GM18867 (cell line): Measurements from ENCODE around the gene CPEB1.

Experiments
- ATAC-seq: cut with Tn5 transposase; IDR thresholded peaks from one replicate; pipeline ENCODE4 v1.9.1; 2021; ENCODE audit warnings: mild to moderate bottlenecking, moderate library complexity; ENCODE audit not compliant: unreplicated experiment

Gene CPEB1

GRCh38 chr15:82647045-82647834, at the start of gene CPEB1:
Gene CPEB1, minus strand, starts transcription at chr15:82647363. Its CDS starts 18,904 bp downstream, at chr15:82628459.
- ATAC-seq, result no peak

GRCh38 chr15:82692171-82692570, 45.0 kb upstream of the CPEB1 start:
- ATAC-seq, result no peak

- no peak for ATAC-seq
Measured at GRCh38 chr15:82689147-82689546, 42.0 kb upstream of the CPEB1 start.

DNA sequence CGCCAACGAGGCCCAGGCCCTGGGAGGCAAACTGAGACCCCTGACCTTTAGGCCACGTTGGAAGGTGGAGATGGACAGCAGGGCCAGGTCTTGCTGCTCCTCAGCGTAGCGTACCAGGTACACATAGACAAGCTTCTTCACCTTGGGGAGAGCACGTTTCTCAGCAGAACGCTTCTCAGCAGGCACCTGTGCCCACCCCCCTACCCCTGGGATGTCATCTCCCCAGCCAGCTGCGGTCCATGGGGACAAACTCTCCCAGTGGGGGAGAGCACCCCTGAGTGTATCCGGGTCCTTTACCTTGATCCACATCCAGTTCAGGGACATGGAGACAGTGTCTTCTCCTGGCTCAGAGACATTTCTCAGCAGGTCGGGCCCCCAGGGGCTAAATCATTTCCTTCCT, 41.5 kb upstream of the CPEB1 start:
- ATAC-seq, result no peak

- no peak for ATAC-seq
Measured at GRCh38 chr15:82681371-82681770, 34.2 kb upstream of the CPEB1 start.

GRCh38 chr15:82680200-82681102, 33.3 kb upstream of the CPEB1 start:
- ATAC-seq, result no peak

DNA sequence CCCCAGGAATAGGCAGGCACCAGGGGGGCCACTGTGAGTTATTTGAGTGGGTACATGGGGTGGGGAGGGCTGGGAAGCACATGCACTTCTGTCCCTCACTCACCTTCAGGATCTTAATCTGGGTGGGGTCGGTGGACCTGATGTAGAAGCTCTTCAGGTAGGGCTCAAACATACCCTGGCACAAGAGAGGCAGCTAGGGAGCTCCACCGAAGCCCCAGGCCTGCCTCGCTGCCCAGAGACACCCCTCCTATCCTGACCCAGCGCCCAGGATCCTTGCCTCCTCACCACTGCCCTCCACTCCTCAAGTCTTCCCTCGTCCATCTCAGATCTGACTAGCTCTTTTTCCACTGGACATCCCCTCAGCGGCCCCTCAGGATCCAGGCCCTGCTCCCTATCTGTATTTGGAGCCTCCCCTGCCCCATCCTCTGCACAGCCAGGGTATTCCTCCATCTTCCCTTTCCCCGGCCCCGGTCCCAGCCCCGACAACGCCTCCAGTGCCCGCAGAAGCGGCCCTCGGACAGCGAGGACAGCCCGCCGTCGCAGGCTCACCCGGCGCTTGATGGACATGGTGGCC, 32.5 kb upstream of the CPEB1 start:
- no peak for ATAC-seq

DNA sequence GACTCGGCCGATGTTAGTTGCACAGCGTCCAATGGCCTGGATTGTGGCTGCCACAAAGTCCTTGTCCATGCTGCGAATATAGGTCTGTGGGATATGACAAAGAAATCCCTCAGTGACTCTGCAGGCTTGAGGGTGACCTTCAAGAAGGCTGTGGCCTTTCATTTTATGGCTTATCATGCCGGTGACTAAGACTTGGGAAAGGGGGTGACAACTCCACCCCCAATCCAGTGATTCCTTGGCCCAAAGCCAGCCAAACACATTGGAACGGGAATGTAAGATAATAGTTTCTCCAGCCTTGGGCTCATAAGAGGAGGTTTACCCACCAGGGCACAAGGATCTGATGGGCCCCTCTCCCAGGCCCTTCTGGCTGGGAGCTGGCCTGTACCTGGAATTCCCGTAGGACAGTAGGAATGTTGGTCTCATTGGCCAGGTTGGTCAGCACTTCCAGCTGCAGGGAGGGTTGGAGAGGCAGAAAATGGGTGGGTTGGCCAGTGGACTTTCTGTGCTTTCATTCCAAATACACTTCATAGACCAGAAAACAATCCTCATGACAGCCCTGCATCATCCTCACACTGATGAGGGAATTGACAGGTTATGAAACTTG, 30.7 kb upstream of the CPEB1 start:
- no peak for ATAC-seq

- no peak for ATAC-seq
Measured at GRCh38 chr15:82674873-82675272, 27.7 kb upstream of the CPEB1 start.

GRCh38 chr15:82670699-82671098, 23.5 kb upstream of the CPEB1 start:
- ATAC-seq, result no peak

DNA sequence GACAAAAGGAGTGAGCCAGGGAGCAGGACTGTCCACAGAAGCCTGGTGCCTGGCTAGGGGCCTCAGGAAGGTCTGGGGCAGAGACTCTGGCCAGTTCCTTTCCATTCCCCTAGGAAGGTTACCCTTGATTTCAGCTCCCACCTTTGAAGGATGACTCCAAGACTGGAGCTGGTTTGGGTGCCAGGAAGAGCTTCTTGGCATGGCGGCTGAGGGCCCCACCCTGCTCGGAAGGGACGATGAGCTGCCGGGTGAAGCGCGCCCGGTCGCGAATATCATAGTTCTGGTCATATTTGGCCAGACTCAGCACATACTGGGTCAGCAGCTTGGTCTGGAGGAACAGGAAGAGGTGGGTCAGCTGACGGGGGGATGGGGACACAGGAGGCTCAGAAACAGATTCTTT, 19.4 kb upstream of the CPEB1 start:
- no peak for ATAC-seq

- ATAC-seq, result no peak
Measured at GRCh38 chr15:82664021-82664420, 16.9 kb upstream of the CPEB1 start.

GRCh38 chr15:82663186-82663600, 16.0 kb upstream of the CPEB1 start:
- ATAC-seq, result no peak

DNA sequence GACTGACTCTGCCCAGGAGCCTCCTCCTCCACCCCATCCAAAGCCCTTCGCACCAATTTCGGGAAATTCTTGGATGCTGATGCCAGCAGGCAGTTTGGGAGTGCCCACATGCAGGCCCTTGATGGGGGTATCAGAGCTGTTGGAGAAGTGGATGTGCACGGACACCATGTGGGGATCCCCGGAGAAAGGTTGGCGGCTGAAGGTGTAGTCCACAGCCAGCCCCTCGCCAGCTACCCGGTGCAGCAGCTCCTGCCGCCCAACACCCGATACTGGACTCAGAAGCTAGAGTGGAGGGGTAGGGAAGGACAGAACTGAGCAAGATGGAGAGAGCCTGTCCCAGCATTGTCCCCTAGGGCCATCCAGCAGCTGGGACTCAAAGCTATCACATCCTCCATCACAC, 15.5 kb upstream of the CPEB1 start:
- ATAC-seq, result no peak

GRCh38 chr15:82660378-82660777, 13.2 kb upstream of the CPEB1 start:
- no peak for ATAC-seq

DNA sequence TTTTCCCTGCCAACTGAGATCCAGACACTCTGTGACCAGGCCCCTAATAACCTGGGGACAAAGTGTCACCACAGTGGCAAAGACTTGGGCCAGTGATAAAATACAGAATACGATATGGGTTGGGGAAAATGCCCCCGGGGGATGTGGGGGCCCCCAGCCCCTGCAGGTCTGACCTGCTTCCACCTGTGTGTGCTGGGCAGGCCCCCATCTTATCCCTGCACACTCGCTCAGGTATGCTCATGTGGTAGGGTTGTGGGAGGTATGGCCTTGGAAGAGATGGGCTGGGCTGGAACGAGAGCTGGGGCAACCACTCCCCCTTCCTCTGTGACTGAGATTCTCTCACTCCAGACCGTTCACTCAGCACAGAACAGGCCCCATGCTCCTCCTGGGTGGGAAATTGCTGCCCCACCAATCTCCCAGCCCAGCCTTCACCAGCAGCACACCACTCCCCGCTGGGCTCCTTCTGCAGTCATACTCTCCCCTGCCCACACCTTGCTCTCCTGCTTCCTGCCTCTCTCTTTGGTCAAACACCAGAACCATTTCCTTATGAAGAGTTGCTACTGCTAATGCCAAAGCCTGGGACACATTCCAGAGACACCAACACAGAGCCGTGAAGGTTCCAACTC, 9.6 kb upstream of the CPEB1 start:
- ATAC-seq, result no peak

DNA sequence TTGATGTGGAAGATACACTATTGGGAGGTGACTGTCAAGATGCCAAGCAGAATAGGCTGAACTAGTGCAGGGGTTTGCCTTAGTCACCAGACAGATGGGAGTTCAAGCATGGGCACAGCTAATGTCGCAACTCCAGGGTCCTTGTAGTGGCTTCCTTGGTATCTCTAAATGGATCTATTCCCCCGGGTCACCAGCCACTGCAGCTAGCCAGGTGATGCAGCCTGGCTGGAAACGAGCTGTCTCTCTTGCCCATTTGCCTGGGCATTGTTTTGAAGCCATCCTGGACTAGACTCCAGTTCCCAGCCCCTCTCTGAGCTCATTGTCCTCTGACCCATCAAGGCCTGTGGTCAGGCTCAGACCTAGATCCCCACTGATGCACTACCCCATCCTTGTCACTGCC, 8.4 kb upstream of the CPEB1 start:
- ATAC-seq, result no peak

DNA sequence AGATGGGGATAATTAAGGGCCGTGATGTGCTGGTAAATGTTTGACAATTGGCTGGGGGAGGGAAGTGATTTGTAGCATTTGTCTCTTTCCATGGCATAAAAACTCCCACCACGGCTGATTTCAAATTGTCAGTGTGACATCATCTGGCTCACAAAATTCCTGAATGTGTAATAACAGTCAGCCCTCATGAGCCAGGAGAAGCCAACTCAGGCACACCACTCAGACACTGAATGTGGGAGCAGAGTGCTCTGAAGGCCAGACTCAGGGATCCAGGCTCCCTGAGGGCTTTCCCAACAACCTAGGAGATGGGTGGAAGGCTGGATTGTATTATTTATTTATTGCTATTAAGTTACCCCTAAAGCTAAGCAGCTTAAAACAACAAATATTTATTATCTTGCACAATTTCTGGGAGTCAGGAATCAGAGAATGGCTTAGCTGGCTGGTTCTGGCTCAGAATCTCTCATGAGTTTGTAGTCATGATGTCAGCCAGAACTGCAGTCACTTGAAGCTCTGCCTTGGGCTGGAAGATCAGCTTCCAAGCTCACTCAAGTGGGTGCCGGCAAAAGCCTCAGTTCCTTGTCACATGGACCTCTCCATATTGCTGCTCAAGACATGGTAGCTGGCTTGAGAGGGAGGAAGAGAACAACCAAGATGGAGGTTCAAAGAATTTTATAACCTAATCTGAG, 6.5 kb upstream of the CPEB1 start:
- no peak for ATAC-seq

- no peak for ATAC-seq
Measured at GRCh38 chr15:82651708-82652107, 4.5 kb upstream of the CPEB1 start.

GRCh38 chr15:82650046-82650670, 3.0 kb upstream of the CPEB1 start:
- ATAC-seq, result no peak
